Smooth muscle cell (in vitro differentiated cells): ENCODE data around the gene SLIT1. TPM values are rescaled to one million over a fixed set of nuclear protein-coding genes. Genes with fewer than 3 reads are reported as not detected.

Source experiments
- DNase-seq: peaks from one replicate; lab custom pipeline; 2025; ENCODE audit not compliant: unreplicated experiment; lab: John Stamatoyannopoulos, UW
- H2AFZ ChIP-seq: fragments of 200-600 bp; sonication (generic); 2 replicates; pipeline ENCODE4 v1.6.0; 2016; ENCODE audit warnings: antibody characterized with exemption, low read depth, mild to moderate bottlenecking
- H3F3A ChIP-seq: fragments of 200-600 bp; sonication (generic); 2 replicates; pipeline ENCODE4 v1.6.0; 2017; ENCODE audit warnings: antibody characterized with exemption, low read depth
- H3K27ac ChIP-seq: fragments of 200-600 bp; sonication (generic); 2 replicates; pipeline ENCODE4 v1.5.1; 2016; ENCODE audit warnings: low read depth, mild to moderate bottlenecking
- H3K27me3 ChIP-seq: fragments of 200-600 bp; sonication (generic); 2 replicates; pipeline ENCODE4 v1.6.1; 2016; ENCODE audit warnings: low read depth, mild to moderate bottlenecking
- H3K36me3 ChIP-seq: fragments of 200-600 bp; sonication (generic); 2 replicates; pipeline ENCODE4 v1.5.1; 2016; ENCODE audit warnings: low read depth
- H3K4me1 ChIP-seq: fragments of 200-600 bp; sonication (generic); 2 replicates; pipeline ENCODE4 v1.5.1; 2016; ENCODE audit warnings: low read depth
- H3K4me2 ChIP-seq: fragments of 200-600 bp; sonication (generic); 2 replicates; pipeline ENCODE4 v1.6.0; 2016; ENCODE audit warnings: mild to moderate bottlenecking
- H3K4me3 ChIP-seq: fragments of 200-600 bp; sonication (generic); 2 replicates; pipeline ENCODE4 v1.5.1; 2016; ENCODE audit warnings: mild to moderate bottlenecking
- H3K79me2 ChIP-seq: fragments of 200-600 bp; sonication (generic); 2 replicates; pipeline ENCODE4 v1.6.0; 2016; ENCODE audit warnings: low read depth, mild to moderate bottlenecking
- H3K9ac ChIP-seq: fragments of 200-600 bp; sonication (generic); 2 replicates; pipeline ENCODE4 v1.6.0; 2016; ENCODE audit warnings: low read depth
- H3K9me3 ChIP-seq: fragments of 200-600 bp; sonication (generic); replicated peaks from 2 replicates; pipeline ENCODE4 v1.5.1; 2016; ENCODE audit warnings: low read depth
- H4K20me1 ChIP-seq: fragments of 200-600 bp; sonication (generic); 2 replicates; pipeline ENCODE4 v1.6.0; 2016; ENCODE audit warnings: low read depth
- CTCF ChIP-seq: fragments of 200-600 bp; sonication (generic); IDR thresholded peaks from 2 replicates; pipeline ENCODE4 v1.5.1; 2017; ENCODE audit warnings: borderline replicate concordance, mild to moderate bottlenecking, antibody characterized with exemption; ENCODE audit not compliant: insufficient read depth, poor library complexity, severe bottlenecking
- WGBS: methylation state at CpG from one replicate; pipeline ENCODE4 v1.1.7; 2016; ENCODE audit warnings: low lambda C conversion rate; 5-methylcytosine and 5-hydroxymethylcytosine counted together
- polyA plus RNA-seq: library from polyadenylated mRNA; unstranded; fragments of >200 nt; fragmentation: Nextera tagmentation; extraction: Ambion mirVana; gene quantifications from 2 replicates; pipeline ENCODE4 v1.2.1, GENCODE V29; 2016
- total RNA-seq: library from RNA; depleted of rRNA; stranded (reverse); fragments of >200 nt; gene quantifications from 2 replicates; pipeline ENCODE4 v1.2.3, GENCODE V29; 2014

SLIT1 gene
- total and polyA plus RNA-seq, 2 experiments from 2014 or later = 0.15 TPM; not detected in 1

- no peaks in the 10 kb centered on the region for H3K36me3 ChIP-seq
- no peak overlapping the region for H3K4me3 ChIP-seq
- peaks cover 9% of the 10 kb centered on the region for H3K27me3 ChIP-seq
- 77% methylated on average over 11 of the region's 11 CpGs for WGBS
- no peak for DNase-seq
- TF ChIP-seq CTCF = no peak
- no peak overlapping the region for H3K27ac ChIP-seq
- no peaks in the 10 kb centered on the region for H3K9me3 ChIP-seq
- no peaks in the 10 kb centered on the region for H3K79me2 ChIP-seq
- no peaks in the 10 kb centered on the region for H3F3A ChIP-seq
- no peaks in the 10 kb centered on the region for H4K20me1 ChIP-seq
- no peak overlapping the region for H3K9ac ChIP-seq
- H3K4me1 ChIP-seq = peaks cover 11% of the 10 kb centered on the region
- no peak overlapping the region for H2AFZ ChIP-seq
- H3K4me2 ChIP-seq = no peak overlapping the region
Measured at GRCh38 chr10:97135464-97135863, 50.3 kb downstream of the SLIT1 start.

GRCh38 chr10:97134983-97135382 is 50.8 kb downstream of the SLIT1 start:
- no peaks in the 10 kb centered on the region for H3K79me2 ChIP-seq
- H3K9ac ChIP-seq = no peak overlapping the region
- no peaks in the 10 kb centered on the region for H3K9me3 ChIP-seq
- H2AFZ ChIP-seq = no peak overlapping the region
- no peaks in the 10 kb centered on the region for H3K36me3 ChIP-seq
- peaks cover 6% of the 10 kb centered on the region for H3K4me1 ChIP-seq
- H3K4me3 ChIP-seq = no peak overlapping the region
- no peak overlapping the region for H3K4me2 ChIP-seq
- H4K20me1 ChIP-seq = no peaks in the 10 kb centered on the region
- no peak for TF ChIP-seq CTCF
- DNase-seq = no peak
- 95% methylated on average over 15 of the region's 15 CpGs for WGBS
- H3K27me3 ChIP-seq = peaks cover 5% of the 10 kb centered on the region
- H3F3A ChIP-seq = no peaks in the 10 kb centered on the region
- no peak overlapping the region for H3K27ac ChIP-seq

- H3F3A ChIP-seq = no peaks in the 10 kb centered on the region
- peaks cover 4% of the 10 kb centered on the region for H3K4me1 ChIP-seq
- 91% methylated on average over 11 of the region's 11 CpGs for WGBS
- no peak overlapping the region for H3K4me3 ChIP-seq
- H3K4me2 ChIP-seq = no peak overlapping the region
- H3K27ac ChIP-seq = no peak overlapping the region
- no peak for TF ChIP-seq CTCF
- peaks cover 5% of the 10 kb centered on the region for H3K27me3 ChIP-seq
- H3K9me3 ChIP-seq = no peaks in the 10 kb centered on the region
- no peaks in the 10 kb centered on the region for H3K36me3 ChIP-seq
- no peak overlapping the region for H3K9ac ChIP-seq
- no peak overlapping the region for H2AFZ ChIP-seq
- no peaks in the 10 kb centered on the region for H4K20me1 ChIP-seq
- DNase-seq = no peak
- H3K79me2 ChIP-seq = no peaks in the 10 kb centered on the region
Measured at GRCh38 chr10:97134110-97134509, 51.6 kb downstream of the SLIT1 start.

GRCh38 chr10:97132273-97132672 is 53.5 kb downstream of the SLIT1 start:
- TF ChIP-seq CTCF = no peak
- 91% methylated on average over 2 of the region's 2 CpGs for WGBS
- Histone ChIP-seq H3K36me3 (no peaks in the 10 kb centered on the region), H3K27ac (no peak overlapping the region), H3K27me3 (peaks cover 5% of the 10 kb centered on the region), H3K4me2 (no peak overlapping the region), H3K9ac (no peak overlapping the region), H3K9me3 (no peaks in the 10 kb centered on the region), H3K4me3 (no peak overlapping the region), H4K20me1 (no peaks in the 10 kb centered on the region), H2AFZ (no peak overlapping the region), H3F3A (no peaks in the 10 kb centered on the region), H3K79me2 (no peaks in the 10 kb centered on the region), H3K4me1 (no peaks in the 10 kb centered on the region)
- DNase-seq = no peak
